Neural cell (in vitro differentiated cells): Measurements from ENCODE around the gene TUBA8. TPM values are rescaled to one million over a fixed set of nuclear protein-coding genes. Genes with fewer than 3 reads are reported as not detected.

Experiments used
- H2AFZ ChIP-seq: fragments of 200-600, 300-800 bp; sonication (generic), shearing (Covaris generic); 2 replicates; pipeline ENCODE4 v1.6.0; 2014; ENCODE audit warnings: low read depth, mild to moderate bottlenecking, antibody characterized with exemption, low read length, moderate library complexity
- H3F3A ChIP-seq: fragments of 200-600 bp; shearing (Covaris generic); 2 replicates; pipeline ENCODE4 v1.6.1; 2016; ENCODE audit warnings: mild to moderate bottlenecking, moderate library complexity, mixed read lengths, antibody characterized with exemption, low read length; ENCODE audit not compliant: insufficient read depth, poor library complexity, severe bottlenecking
- H3K27ac ChIP-seq: fragments of 200-600, 300-800 bp; sonication (generic), shearing (Covaris generic); 2 replicates; pipeline ENCODE4 v1.5.1; 2014; ENCODE audit warnings: mild to moderate bottlenecking, low read length, moderate library complexity
- H3K27me3 ChIP-seq: fragments of 300-800, 200-600 bp; sonication (generic), shearing (Covaris generic); 2 replicates; pipeline ENCODE4 v1.6.0; 2014; ENCODE audit warnings: mild to moderate bottlenecking, low read depth, low read length, moderate library complexity; ENCODE audit not compliant: insufficient read depth
- H3K36me3 ChIP-seq: fragments of 300-800, 200-600 bp; sonication (generic), shearing (Covaris generic); 2 replicates; pipeline ENCODE4 v1.5.1; 2014; ENCODE audit warnings: mild to moderate bottlenecking, antibody characterized with exemption, low read length, moderate library complexity; ENCODE audit not compliant: insufficient read depth
- H3K4me2 ChIP-seq: fragments of 300-800, 200-600 bp; sonication (generic), shearing (Covaris generic); 2 replicates; pipeline ENCODE4 v1.6.0; 2014; ENCODE audit warnings: mild to moderate bottlenecking, low read length
- H3K4me3 ChIP-seq: fragments of 300-800, 200-600 bp; sonication (generic), shearing (Covaris generic); 2 replicates; pipeline ENCODE4 v1.5.1; 2014; ENCODE audit warnings: mild to moderate bottlenecking, low read length, moderate library complexity
- H3K79me2 ChIP-seq: fragments of 200-600 bp; shearing (Covaris generic); replicated peaks from 2 replicates; pipeline ENCODE4 v1.6.0; 2014; ENCODE audit warnings: mild to moderate bottlenecking, low read length, moderate library complexity; ENCODE audit not compliant: insufficient read depth
- H3K9ac ChIP-seq: fragments of 300-800, 200-600 bp; sonication (generic), shearing (Covaris generic); 2 replicates; pipeline ENCODE4 v1.6.1; 2016; ENCODE audit warnings: mild to moderate bottlenecking, low read length, mixed read lengths
- H3K9me2 ChIP-seq: fragments of 200-600 bp; shearing (Covaris generic); 2 replicates; pipeline ENCODE4 v1.6.1; 2016; ENCODE audit warnings: mild to moderate bottlenecking, low read length, mixed read lengths; ENCODE audit not compliant: insufficient read depth
- H3K9me3 ChIP-seq: fragments of 200-600, 300-800 bp; sonication (generic), shearing (Covaris generic); 2 replicates; pipeline ENCODE4 v1.6.1; 2016; ENCODE audit warnings: mild to moderate bottlenecking, mixed run types, low read length, moderate library complexity, mixed read lengths
- H4K20me1 ChIP-seq: fragments of 200-600 bp; shearing (Covaris generic); 2 replicates; pipeline ENCODE4 v1.6.1; 2016; ENCODE audit warnings: mild to moderate bottlenecking, mixed run types; ENCODE audit not compliant: insufficient read depth
- EP300 ChIP-seq: fragments of 450-650 bp; conservative IDR thresholded peaks from 2 replicates; pipeline ENCODE4 v1.6.1; 2014; ENCODE audit warnings: antibody characterized with exemption, mild to moderate bottlenecking, moderate library complexity; ENCODE audit not compliant: poor library complexity, severe bottlenecking
- EZH2 ChIP-seq: fragments of 200-600, 300-800 bp; shearing (Covaris generic), sonication (generic); IDR thresholded peaks from 2 replicates; pipeline ENCODE4 v1.6.1; 2014; ENCODE audit warnings: antibody characterized with exemption, low read length, borderline replicate concordance, mild to moderate bottlenecking; ENCODE audit not compliant: insufficient read depth, poor library complexity, severe bottlenecking
- MXI1 ChIP-seq: fragments of 450-650 bp; conservative IDR thresholded peaks from 2 replicates; pipeline ENCODE4 v1.6.1; 2014; ENCODE audit warnings: antibody characterized with exemption, mild to moderate bottlenecking; ENCODE audit not compliant: poor library complexity, severe bottlenecking
- POLR2AphosphoS5 ChIP-seq: IDR thresholded peaks from 2 replicates; pipeline ENCODE4 v1.6.1; 2012
- RAD21 ChIP-seq: fragments of 450-650 bp; conservative IDR thresholded peaks from 2 replicates; pipeline ENCODE4 v1.6.1; 2014; ENCODE audit warnings: antibody characterized with exemption, mild to moderate bottlenecking, moderate library complexity
- SMC3 ChIP-seq: fragments of 450-650 bp; conservative IDR thresholded peaks from 2 replicates; pipeline ENCODE4 v1.6.1; 2014; ENCODE audit warnings: antibody characterized with exemption, mild to moderate bottlenecking, moderate library complexity; ENCODE audit not compliant: poor library complexity
- TAF1 ChIP-seq: IDR thresholded peaks from 2 replicates; pipeline ENCODE4 v1.6.1; 2012; ENCODE audit warnings: low read depth
- polyA plus RNA-seq: library from polyadenylated mRNA; depleted of rRNA; stranded (reverse); fragments of >200 nt; gene quantifications from 2 replicates; pipeline ENCODE4 v1.2.3, GENCODE V29; 2014
- TF ChIP-seq, protein P1 (sequence below): IDR thresholded peaks from 2 replicates; pipeline ENCODE4 v1.6.1; 2012; ENCODE audit warnings: borderline replicate concordance
- TF ChIP-seq, protein P2 (sequence below): fragments of 450-650 bp; IDR thresholded peaks from 2 replicates; pipeline ENCODE4 v1.5.1; 2014; ENCODE audit warnings: antibody characterized with exemption, mild to moderate bottlenecking, moderate library complexity; ENCODE audit not compliant: poor library complexity, severe bottlenecking

TUBA8 gene
- polyA plus RNA-seq, 1 donor from 2014 or later: 1.8 TPM

DNA sequence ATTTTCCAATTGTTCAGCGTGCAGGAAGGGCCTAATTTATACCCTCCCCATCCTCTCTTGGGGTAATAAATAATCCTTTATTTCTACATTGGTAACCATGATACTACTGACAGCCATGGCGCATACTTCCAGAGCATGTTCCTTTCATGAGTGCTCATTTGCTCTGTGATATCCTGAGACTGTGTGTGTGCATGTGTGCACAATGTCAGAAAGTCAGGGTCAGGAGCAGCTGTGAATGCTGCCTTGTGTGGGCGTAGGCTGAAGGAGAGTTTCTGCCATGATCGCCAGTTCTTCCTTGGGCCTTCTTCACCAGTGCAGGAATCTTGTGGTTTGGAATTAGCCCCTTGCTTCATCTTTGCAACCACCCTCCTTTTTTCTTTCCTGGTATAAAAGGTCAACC lies 10.2 kb downstream of the TUBA8 start:
- no peaks in the 10 kb centered on the region for H3K9me2 ChIP-seq
- TF ChIP-seq POLR2AphosphoS5 (no peak), SMC3 (no peak), MXI1 (no peak)
- TF ChIP-seq, protein P1, sequence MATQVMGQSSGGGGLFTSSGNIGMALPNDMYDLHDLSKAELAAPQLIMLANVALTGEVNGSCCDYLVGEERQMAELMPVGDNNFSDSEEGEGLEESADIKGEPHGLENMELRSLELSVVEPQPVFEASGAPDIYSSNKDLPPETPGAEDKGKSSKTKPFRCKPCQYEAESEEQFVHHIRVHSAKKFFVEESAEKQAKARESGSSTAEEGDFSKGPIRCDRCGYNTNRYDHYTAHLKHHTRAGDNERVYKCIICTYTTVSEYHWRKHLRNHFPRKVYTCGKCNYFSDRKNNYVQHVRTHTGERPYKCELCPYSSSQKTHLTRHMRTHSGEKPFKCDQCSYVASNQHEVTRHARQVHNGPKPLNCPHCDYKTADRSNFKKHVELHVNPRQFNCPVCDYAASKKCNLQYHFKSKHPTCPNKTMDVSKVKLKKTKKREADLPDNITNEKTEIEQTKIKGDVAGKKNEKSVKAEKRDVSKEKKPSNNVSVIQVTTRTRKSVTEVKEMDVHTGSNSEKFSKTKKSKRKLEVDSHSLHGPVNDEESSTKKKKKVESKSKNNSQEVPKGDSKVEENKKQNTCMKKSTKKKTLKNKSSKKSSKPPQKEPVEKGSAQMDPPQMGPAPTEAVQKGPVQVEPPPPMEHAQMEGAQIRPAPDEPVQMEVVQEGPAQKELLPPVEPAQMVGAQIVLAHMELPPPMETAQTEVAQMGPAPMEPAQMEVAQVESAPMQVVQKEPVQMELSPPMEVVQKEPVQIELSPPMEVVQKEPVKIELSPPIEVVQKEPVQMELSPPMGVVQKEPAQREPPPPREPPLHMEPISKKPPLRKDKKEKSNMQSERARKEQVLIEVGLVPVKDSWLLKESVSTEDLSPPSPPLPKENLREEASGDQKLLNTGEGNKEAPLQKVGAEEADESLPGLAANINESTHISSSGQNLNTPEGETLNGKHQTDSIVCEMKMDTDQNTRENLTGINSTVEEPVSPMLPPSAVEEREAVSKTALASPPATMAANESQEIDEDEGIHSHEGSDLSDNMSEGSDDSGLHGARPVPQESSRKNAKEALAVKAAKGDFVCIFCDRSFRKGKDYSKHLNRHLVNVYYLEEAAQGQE: no peak
- H2AFZ ChIP-seq: no peak overlapping the region
- no peak overlapping the region for H3K4me3 ChIP-seq
- no peaks in the 10 kb centered on the region for H4K20me1 ChIP-seq
- no peak overlapping the region for H3K4me2 ChIP-seq
- H3K36me3 ChIP-seq: no peaks in the 10 kb centered on the region
- no peaks in the 10 kb centered on the region for H3F3A ChIP-seq
- H3K27me3 ChIP-seq: no peaks in the 10 kb centered on the region
- no peaks in the 10 kb centered on the region for H3K9me3 ChIP-seq
- no peak overlapping the region for H3K9ac ChIP-seq
- H3K27ac ChIP-seq: no peak overlapping the region
- no peaks in the 10 kb centered on the region for H3K79me2 ChIP-seq

DNA sequence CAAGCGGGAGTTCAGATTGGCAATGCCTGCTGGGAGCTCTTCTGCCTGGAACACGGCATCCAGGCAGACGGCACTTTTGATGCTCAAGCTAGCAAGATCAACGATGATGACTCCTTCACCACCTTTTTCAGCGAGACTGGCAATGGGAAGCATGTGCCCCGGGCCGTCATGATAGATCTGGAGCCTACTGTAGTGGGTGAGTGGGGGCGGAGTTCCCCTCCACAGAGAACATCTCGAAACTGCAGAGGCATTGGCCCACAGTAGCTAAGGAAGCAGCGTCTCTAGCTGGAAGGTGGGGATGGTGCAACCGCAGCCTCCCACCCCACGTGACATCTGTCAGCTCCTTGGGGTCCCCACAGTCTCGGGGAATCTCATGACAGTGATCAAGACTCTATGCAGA lies 10.9 kb downstream of the TUBA8 start:
- Histone ChIP-seq H3K27ac (no peak overlapping the region), H4K20me1 (no peaks in the 10 kb centered on the region), H3K4me2 (no peak overlapping the region), H3K9me2 (no peaks in the 10 kb centered on the region), H3K27me3 (no peaks in the 10 kb centered on the region), H3K9ac (no peak overlapping the region), H3K79me2 (no peaks in the 10 kb centered on the region), H2AFZ (no peak overlapping the region), H3K9me3 (no peaks in the 10 kb centered on the region), H3K36me3 (no peaks in the 10 kb centered on the region), H3K4me3 (no peak overlapping the region), H3F3A (no peaks in the 10 kb centered on the region)
- TF ChIP-seq EP300 (no peak), EZH2 (no peak), TAF1 (no peak), RAD21 (no peak), SMC3 (no peak), POLR2AphosphoS5 (no peak)
- TF ChIP-seq, protein P2, sequence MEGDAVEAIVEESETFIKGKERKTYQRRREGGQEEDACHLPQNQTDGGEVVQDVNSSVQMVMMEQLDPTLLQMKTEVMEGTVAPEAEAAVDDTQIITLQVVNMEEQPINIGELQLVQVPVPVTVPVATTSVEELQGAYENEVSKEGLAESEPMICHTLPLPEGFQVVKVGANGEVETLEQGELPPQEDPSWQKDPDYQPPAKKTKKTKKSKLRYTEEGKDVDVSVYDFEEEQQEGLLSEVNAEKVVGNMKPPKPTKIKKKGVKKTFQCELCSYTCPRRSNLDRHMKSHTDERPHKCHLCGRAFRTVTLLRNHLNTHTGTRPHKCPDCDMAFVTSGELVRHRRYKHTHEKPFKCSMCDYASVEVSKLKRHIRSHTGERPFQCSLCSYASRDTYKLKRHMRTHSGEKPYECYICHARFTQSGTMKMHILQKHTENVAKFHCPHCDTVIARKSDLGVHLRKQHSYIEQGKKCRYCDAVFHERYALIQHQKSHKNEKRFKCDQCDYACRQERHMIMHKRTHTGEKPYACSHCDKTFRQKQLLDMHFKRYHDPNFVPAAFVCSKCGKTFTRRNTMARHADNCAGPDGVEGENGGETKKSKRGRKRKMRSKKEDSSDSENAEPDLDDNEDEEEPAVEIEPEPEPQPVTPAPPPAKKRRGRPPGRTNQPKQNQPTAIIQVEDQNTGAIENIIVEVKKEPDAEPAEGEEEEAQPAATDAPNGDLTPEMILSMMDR: no peak
- TF ChIP-seq, protein P1: no peak
